IMR-90 (cell line): ENCODE measurements around the gene IBA57. TPM values are rescaled to one million over a fixed set of nuclear protein-coding genes. Genes with fewer than 3 reads are reported as not detected.

Experiments
- ATAC-seq: fragments of 200-7000 bp; cut with Tn5 transposase; 2 replicates; pipeline ENCODE4 v1.9.1; 2020; ENCODE audit warnings: low read depth, mild to moderate bottlenecking, moderate library complexity
- BruUV-seq: library from RNA; stranded (reverse); fragments of 400-500 nt; replicated peaks from 2 replicates; lab custom pipeline; 2021; lab: Mats Ljungman, UMichigan
- CTCF ChIA-PET: fragments of 300-600 bp; formaldehyde crosslinking; extraction: SDS; loops from one replicate; lab custom pipeline; 2021; ENCODE audit warnings: antibody characterized with exemption; lab: Yijun Ruan, JAX
- POLR2A ChIA-PET: fragments of 300-600 bp; sonication (Branson Sonifier 250); formaldehyde crosslinking; loops from one replicate; lab custom pipeline; 2022; ENCODE audit warnings: antibody characterized with exemption; ENCODE audit not compliant: unreplicated experiment; lab: Charles Lee
- DNase-seq: peaks from one replicate; pipeline ENCODE4 v3.0.0; 2013
- H2AFZ ChIP-seq: replicated peaks from 2 replicates; pipeline ENCODE3; 2013; ENCODE audit warnings: low read length, mild to moderate bottlenecking; ENCODE audit not compliant: poor library complexity
- H2AK5ac ChIP-seq: 2 replicates; pipeline ENCODE4 v1.6.1; 2013; ENCODE audit warnings: low read depth, low read length, inconsistent platforms
- H2AK9ac ChIP-seq: replicated peaks from 2 replicates; pipeline ENCODE3; 2013; ENCODE audit warnings: mild to moderate bottlenecking, low read depth, low read length, moderate library complexity; ENCODE audit not compliant: poor library complexity
- H2BK120ac ChIP-seq: 2 replicates; pipeline ENCODE4 v1.6.1; 2013; ENCODE audit warnings: low read depth, low read length, inconsistent platforms
- H2BK15ac ChIP-seq: 3 replicates; pipeline ENCODE4 v1.6.1; 2013; ENCODE audit warnings: low read depth, low read length, inconsistent platforms
- H2BK20ac ChIP-seq: 2 replicates; pipeline ENCODE4 v1.6.1; 2013; ENCODE audit warnings: low read depth, mild to moderate bottlenecking, inconsistent platforms, low read length, moderate library complexity
- H2BK5ac ChIP-seq: 2 replicates; pipeline ENCODE4 v1.6.1; 2013; ENCODE audit warnings: mild to moderate bottlenecking, low read depth, low read length, inconsistent platforms; ENCODE audit not compliant: poor library complexity, severe bottlenecking
- H3K14ac ChIP-seq: replicated peaks from 2 replicates; pipeline ENCODE4 v1.6.1; 2013; ENCODE audit warnings: low read depth, low read length, inconsistent platforms
- H3K18ac ChIP-seq: 2 replicates; pipeline ENCODE4 v1.6.1; 2013; ENCODE audit warnings: low read depth, low read length, control low read depth
- H3K23ac ChIP-seq: 2 replicates; pipeline ENCODE4 v1.6.1; 2013; ENCODE audit warnings: low read depth, low read length, inconsistent platforms
- H3K27ac ChIP-seq: 2 replicates; pipeline ENCODE4 v1.5.1; 2013; ENCODE audit warnings: mild to moderate bottlenecking, control low read depth, low read length; ENCODE audit not compliant: insufficient read depth
- H3K27me3 ChIP-seq: 2 replicates; pipeline ENCODE4 v1.6.1; 2013; ENCODE audit warnings: low read length; ENCODE audit not compliant: control insufficient read depth, insufficient read depth
- H3K36me3 ChIP-seq: 2 replicates; pipeline ENCODE4 v1.6.1; 2013; ENCODE audit warnings: low read length, mixed read lengths; ENCODE audit not compliant: control insufficient read depth, insufficient read depth
- H3K4ac ChIP-seq: 2 replicates; pipeline ENCODE4 v1.6.1; 2013; ENCODE audit warnings: low read depth, low read length, inconsistent platforms
- H3K4me1 ChIP-seq: 2 replicates; pipeline ENCODE4 v1.6.1; 2013; ENCODE audit warnings: low read length, mixed read lengths; ENCODE audit not compliant: control insufficient read depth, insufficient read depth
- H3K4me2 ChIP-seq: 2 replicates; pipeline ENCODE4 v1.6.1; 2013; ENCODE audit warnings: low read depth, mild to moderate bottlenecking, control low read depth, low read length, moderate library complexity
- H3K4me3 ChIP-seq: 2 replicates; pipeline ENCODE4 v1.5.1; 2013; ENCODE audit warnings: low read depth, mild to moderate bottlenecking, control low read depth, low read length, moderate library complexity; ENCODE audit not compliant: insufficient read depth
- H3K56ac ChIP-seq: 2 replicates; pipeline ENCODE4 v1.6.1; 2013; ENCODE audit warnings: low read length, inconsistent platforms; ENCODE audit not compliant: insufficient read depth; ENCODE audit errors: extremely low read depth
- H3K79me1 ChIP-seq, 2 experiments: 2 replicates each; pipeline ENCODE4 v1.6.1; 2013; ENCODE audit warnings: low read length in 2 of 2, inconsistent platforms in 1 of 2, low read depth in 1 of 2
- H3K9ac ChIP-seq: 2 replicates; pipeline ENCODE4 v1.6.1; 2013; ENCODE audit warnings: low read depth, low read length, control low read depth
- H3K9me1 ChIP-seq: 2 replicates; pipeline ENCODE4 v1.6.1; 2013; ENCODE audit warnings: low read length, inconsistent platforms; ENCODE audit not compliant: insufficient read depth
- H3K9me3 ChIP-seq: 2 replicates; pipeline ENCODE4 v1.6.1; 2013; ENCODE audit warnings: low read length; ENCODE audit not compliant: control insufficient read depth, insufficient read depth
- H4K20me1 ChIP-seq: 2 replicates; pipeline ENCODE4 v1.6.1; 2013; ENCODE audit warnings: low read length, inconsistent platforms; ENCODE audit not compliant: insufficient read depth
- H4K5ac ChIP-seq: 2 replicates; pipeline ENCODE4 v1.6.1; 2013; ENCODE audit warnings: mild to moderate bottlenecking, low read depth, low read length, control low read depth
- H4K8ac ChIP-seq, 2 experiments: 2 replicates each; pipeline ENCODE4 v1.6.1; 2013; ENCODE audit warnings: low read depth in 2 of 2, low read length in 2 of 2, control low read depth in 1 of 2, inconsistent platforms in 1 of 2
- H4K91ac ChIP-seq: 2 replicates; pipeline ENCODE4 v1.6.1; 2013; ENCODE audit warnings: low read depth, low read length, inconsistent platforms; ENCODE audit not compliant: insufficient read depth
- BHLHE40 ChIP-seq: fragments of 150-350 bp; IDR thresholded peaks from 2 replicates; pipeline ENCODE4 v1.6.1; 2016; ENCODE audit warnings: mild to moderate bottlenecking, low read depth, low read length
- CHD1 ChIP-seq: IDR thresholded peaks from 2 replicates; pipeline ENCODE4 v1.6.1; 2012; ENCODE audit warnings: low read depth, low read length, improper control_type of control experiment
- ELK1 ChIP-seq: fragments of 150-350 bp; IDR thresholded peaks from 2 replicates; pipeline ENCODE4 v1.6.1; 2016; ENCODE audit warnings: low read depth, mild to moderate bottlenecking, low read length, moderate library complexity, borderline replicate concordance
- FOS ChIP-seq: fragments of 150-350 bp; IDR thresholded peaks from 2 replicates; pipeline ENCODE4 v1.6.1; 2016; ENCODE audit warnings: low read depth, low read length
- MAFK ChIP-seq: IDR thresholded peaks from 2 replicates; pipeline ENCODE4 v1.6.1; 2012; ENCODE audit warnings: low read depth, low read length, improper control_type of control experiment
- MAZ ChIP-seq: IDR thresholded peaks from 2 replicates; pipeline ENCODE4 v1.6.1; 2012; ENCODE audit warnings: low read depth, mild to moderate bottlenecking, low read length, improper control_type of control experiment, moderate library complexity, borderline replicate concordance
- MXI1 ChIP-seq: IDR thresholded peaks from 2 replicates; pipeline ENCODE4 v1.6.1; 2012; ENCODE audit warnings: low read depth, mild to moderate bottlenecking, low read length, moderate library complexity, borderline replicate concordance
- NFE2L2 ChIP-seq: fragments of 150-350 bp; IDR thresholded peaks from 2 replicates; pipeline ENCODE4 v1.6.1; 2016; ENCODE audit warnings: low read depth, mild to moderate bottlenecking, low read length
- POLR2A ChIP-seq: IDR thresholded peaks from 2 replicates; pipeline ENCODE4 v1.6.1; 2012; ENCODE audit warnings: mild to moderate bottlenecking, low read depth, low read length
- RAD21 ChIP-seq: IDR thresholded peaks from 2 replicates; pipeline ENCODE4 v1.6.1; 2012; ENCODE audit warnings: low read length, improper control_type of control experiment
- RCOR1 ChIP-seq: IDR thresholded peaks from 2 replicates; pipeline ENCODE4 v1.6.1; 2012; ENCODE audit warnings: mild to moderate bottlenecking, low read length, improper control_type of control experiment; ENCODE audit not compliant: insufficient replicate concordance
- RFX5 ChIP-seq: IDR thresholded peaks from 2 replicates; pipeline ENCODE4 v1.8.0; 2012; ENCODE audit warnings: low read depth, mild to moderate bottlenecking, low read length, moderate library complexity
- SMC3 ChIP-seq: fragments of 150-350 bp; IDR thresholded peaks from 2 replicates; pipeline ENCODE4 v1.6.1; 2016; ENCODE audit warnings: low read depth, mild to moderate bottlenecking, antibody characterized with exemption, low read length, moderate library complexity
- USF2 ChIP-seq: fragments of 150-350 bp; IDR thresholded peaks from 2 replicates; pipeline ENCODE4 v1.6.1; 2017; ENCODE audit warnings: mild to moderate bottlenecking, antibody characterized with exemption, low read length, low read depth
- WGBS, 2 experiments: methylation state at CpG; one replicate each; pipeline versions ENCODE4 v1.1.5 to v1.1.7; 2013; ENCODE audit warnings: missing lambda C conversion rate in 2 of 2; ENCODE audit not compliant: insufficient read length in 1 of 2; ENCODE audit errors: extremely low coverage in 2 of 2; 5-methylcytosine and 5-hydroxymethylcytosine counted together
- dilution Hi-C: fragments of 300-500 bp; cut with HindIII; formaldehyde crosslinking; loops from one replicate; pipeline ENCODE4 v1.14.3; 2018; ENCODE audit warnings: low sequenced_read_pairs; ENCODE audit not compliant: unreplicated experiment
- in situ Hi-C: fragments of 300-500 bp; cut with MboI; formaldehyde crosslinking; loops from 3 replicates; pipeline ENCODE4 v1.14.3; 2019; ENCODE audit warnings: low sequenced_read_pairs, inconsistent platforms, mixed read lengths
- intact Hi-C: fragments of 100-400 bp; cut with micrococcal nuclease; formaldehyde crosslinking; loops from 2 replicates; pipeline ENCODE4 v1.10.0; 2022
- polyA plus RNA-seq, 3 experiments: library from polyadenylated mRNA; depleted of rRNA; stranded (reverse); fragments of >200 nt; gene quantifications; 2 replicates each; pipeline ENCODE4 v1.2.3, GENCODE V29; 2012; ENCODE audit warnings: low replicate concordance in 1 of 3
- total RNA-seq: library from RNA; depleted of rRNA; stranded (reverse); fragments of >200 nt; gene quantifications from 2 replicates; pipeline ENCODE4 v1.2.3, GENCODE V29; 2012

Gene IBA57
- total and polyA plus RNA-seq, 2 of the 4 experiments (the other 2 are of a cell fraction) = 2.0 to 2.6 TPM

- CTCF ChIA-PET = no interaction called here
- TF ChIP-seq POLR2A = no peak
- no peak for TF ChIP-seq MAFK
- TF ChIP-seq MXI1 = no peak
- no peak for TF ChIP-seq CHD1
- TF ChIP-seq USF2 = no peak
- no peak for TF ChIP-seq RAD21
- no peak for TF ChIP-seq FOS
- no peak for TF ChIP-seq SMC3
- no peak for TF ChIP-seq RFX5
- no peak for TF ChIP-seq MAZ
- TF ChIP-seq RCOR1 = no peak
- no peak for TF ChIP-seq NFE2L2
- TF ChIP-seq ELK1 = no peak
- no peak for TF ChIP-seq BHLHE40
- POLR2A ChIA-PET = no interaction called here
Measured at GRCh38 chr1:228219962-228220780, 54.6 kb downstream of the IBA57 start.

More at GRCh38 chr1:228219962-228220780, 54.6 kb downstream of the IBA57 start:
- Histone ChIP-seq H3K4ac (no peak overlapping the region), H2AK5ac (no peak overlapping the region), H3K4me2 (no peak overlapping the region), H3K56ac (no peak overlapping the region), H3K4me1 (peaks cover 5% of the 10 kb centered on the region; the same call in 1 of the 2 replicates), H3K9me3 (peaks cover 8% of the 10 kb centered on the region), H2AFZ (no peak overlapping the region), H2AK9ac (no peak overlapping the region), H3K9me1 (no peaks in the 10 kb centered on the region), H2BK5ac (no peak overlapping the region), H2BK20ac (no peak overlapping the region), H3K27me3 (no peaks in the 10 kb centered on the region), H3K18ac (no peak overlapping the region), H2BK120ac (no peak overlapping the region), H3K9ac (no peak overlapping the region), H3K79me1 (peaks cover 4% of the 10 kb centered on the region in 2 experiments; a peak in 2 of 4 replicates), H3K14ac (no peak overlapping the region), H3K23ac (no peak overlapping the region), H4K20me1 (no peaks in the 10 kb centered on the region; the same call in 1 of the 2 replicates), H3K4me3 (no peak overlapping the region), H2BK15ac (no peak overlapping the region), H4K8ac (no peak overlapping the region), H4K91ac (no peak overlapping the region), H3K27ac (no peak overlapping the region), H4K5ac (no peak overlapping the region), H3K36me3 (peaks cover 52% of the 10 kb centered on the region)
- 100% methylated on average over 7 of the region's 28 CpGs; no CpG with 5 or more reads in 1 of the 2 experiments for WGBS, 2 experiments
- in situ Hi-C loops = no loop called here
- intact Hi-C loops = no loop called here
- DNase-seq (no peak), ATAC-seq (no peak)
- dilution Hi-C loops = no loop called here
- no TSS peak for BruUV-seq
